Central memory CD8-positive, alpha-beta T cell (primary cell): ENCODE results near the gene TP53.

Source experiments
- ATAC-seq: fragments of 150-1000 bp; cut with Tn5 transposase; replicated peaks from 2 replicates; pipeline ENCODE4 v1.10.0; 2022; ENCODE audit warnings: mild to moderate bottlenecking, moderate FRiP score, moderate number of reproducible peaks; ENCODE audit not compliant: poor library complexity, severe bottlenecking; ENCODE audit errors: extremely low read depth
- DNase-seq, 2 donors: peaks; one replicate each; pipeline ENCODE4 v3.0.0; 2021; ENCODE audit warnings: low spot score in 2 of 2
- H3K27ac Mint-ChIP-seq: one replicate; pipeline ENCODE4 v1.8.0; 2022; ENCODE audit warnings: low read depth, mild to moderate bottlenecking, moderate library complexity, mixed read lengths
- H3K27me3 Mint-ChIP-seq: one replicate; pipeline ENCODE4 v1.8.0; 2022; ENCODE audit warnings: mixed read lengths
- H3K36me3 Mint-ChIP-seq: one replicate; pipeline ENCODE4 v1.8.0; 2022; ENCODE audit warnings: mild to moderate bottlenecking, moderate library complexity, mixed read lengths; ENCODE audit not compliant: insufficient read depth
- H3K4me1 Mint-ChIP-seq: one replicate; pipeline ENCODE4 v1.8.0; 2022; ENCODE audit warnings: mixed read lengths
- H3K4me3 Mint-ChIP-seq: one replicate; pipeline ENCODE4 v1.8.0; 2022; ENCODE audit warnings: mild to moderate bottlenecking, moderate library complexity, mixed read lengths
- H3K9me3 Mint-ChIP-seq: one replicate; pipeline ENCODE4 v1.8.0; 2022; ENCODE audit warnings: mixed read lengths

Gene TP53

DNA sequence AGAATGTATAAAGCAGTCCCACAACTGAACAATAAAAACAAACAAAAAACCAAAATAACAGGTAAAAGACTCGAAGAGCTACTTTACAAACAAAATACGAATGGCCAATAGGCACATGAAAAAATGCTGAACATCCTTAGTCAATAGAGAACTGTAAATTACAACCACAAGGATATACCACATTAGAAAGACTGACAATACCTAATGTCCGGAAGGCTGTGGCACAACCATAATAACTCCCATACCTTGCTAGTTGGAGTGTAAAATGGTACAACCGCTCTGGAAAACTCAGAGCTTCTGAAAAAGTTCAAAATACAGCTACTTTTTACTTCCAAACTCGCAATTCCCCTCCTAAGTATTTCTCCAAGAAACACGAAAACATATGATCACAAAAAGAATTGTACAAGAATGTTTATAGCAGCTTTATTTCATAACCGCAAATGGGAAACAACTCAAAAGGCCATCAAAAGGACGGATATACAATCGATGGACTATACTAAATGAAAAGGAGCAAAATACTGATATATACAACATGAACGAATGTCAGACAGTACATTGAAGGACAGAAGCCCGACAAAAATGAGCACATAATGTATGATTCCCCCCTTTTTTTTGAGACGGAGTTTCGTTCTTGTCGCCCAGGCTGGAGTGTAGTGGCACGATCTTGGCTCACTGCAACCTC lies 2.3 kb downstream of the TP53 start:
- DNase-seq: no peak
- no peaks in the 10 kb centered on the region for H3K9me3 Mint-ChIP-seq
- H3K27me3 Mint-ChIP-seq: no peaks in the 10 kb centered on the region
- peaks cover 43% of the 10 kb centered on the region for H3K36me3 Mint-ChIP-seq
- H3K4me1 Mint-ChIP-seq: peaks cover 53% of the 10 kb centered on the region
- ATAC-seq: no peak
- peak overlapping the region; percentile 100 for H3K27ac Mint-ChIP-seq
- peak overlapping the region; percentile 89 for H3K4me3 Mint-ChIP-seq

DNA sequence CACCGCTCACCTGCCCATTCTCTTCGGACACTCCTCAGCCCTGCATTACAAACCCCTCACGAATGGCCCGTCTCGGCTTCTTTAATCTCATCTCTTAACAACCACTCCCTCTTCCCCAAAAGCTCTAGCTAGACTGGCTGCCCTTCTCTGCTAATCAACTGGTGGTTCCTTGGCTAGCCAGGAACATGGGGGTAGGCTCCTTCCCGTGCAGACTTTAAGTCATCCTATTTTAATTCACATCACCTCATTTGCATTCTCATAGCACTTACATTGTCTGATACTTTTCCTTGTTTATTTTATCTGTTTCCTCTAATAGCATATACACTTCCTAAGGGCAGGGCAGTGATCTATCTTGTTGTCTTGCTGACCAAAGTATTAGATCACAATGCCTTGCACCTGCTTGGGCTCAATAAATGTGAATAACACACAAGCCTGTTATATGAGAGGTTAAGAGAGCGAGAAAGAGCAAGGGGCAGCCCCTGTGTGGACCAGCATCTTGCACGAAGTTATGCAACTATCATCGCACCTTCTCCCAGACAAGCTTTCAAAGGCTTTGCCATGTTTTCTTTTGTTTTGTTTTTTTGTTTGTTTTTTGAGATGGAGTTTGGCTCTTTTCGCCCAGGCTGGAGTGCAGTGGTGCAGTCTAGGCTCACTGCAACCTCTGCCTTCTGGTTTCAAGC lies 9.8 kb downstream of the TP53 start:
- no peak for ATAC-seq

DNA sequence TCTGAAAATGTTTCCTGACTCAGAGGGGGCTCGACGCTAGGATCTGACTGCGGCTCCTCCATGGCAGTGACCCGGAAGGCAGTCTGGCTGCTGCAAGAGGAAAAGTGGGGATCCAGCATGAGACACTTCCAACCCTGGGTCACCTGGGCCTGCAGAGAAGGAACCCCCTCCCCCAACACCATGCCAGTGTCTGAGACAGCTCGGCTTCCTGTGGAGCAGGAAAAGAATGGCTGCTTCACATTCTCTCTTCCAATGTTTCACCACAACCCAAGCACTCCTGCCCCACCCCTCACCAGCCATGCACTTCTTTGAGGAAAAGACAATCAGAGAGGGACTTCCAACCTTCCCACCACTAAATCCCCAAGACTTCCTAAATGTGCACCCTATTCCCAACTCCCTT lies 10.8 kb downstream of the TP53 start:
- ATAC-seq (no peak), DNase-seq (no peak)
- Mint-ChIP-seq H3K4me1 (peaks cover 8% of the 10 kb centered on the region), H3K36me3 (peaks cover 40% of the 10 kb centered on the region), H3K27ac (no peak overlapping the region), H3K4me3 (no peak overlapping the region), H3K27me3 (no peaks in the 10 kb centered on the region), H3K9me3 (peaks cover 8% of the 10 kb centered on the region)

More for the DNA sequence above, 9.8 kb downstream of the TP53 start:
- peaks cover 34% of the 10 kb centered on the region for H3K36me3 Mint-ChIP-seq
- no peak overlapping the region for H3K27ac Mint-ChIP-seq
- DNase-seq: no peak
- H3K4me1 Mint-ChIP-seq: peaks cover 10% of the 10 kb centered on the region
- H3K27me3 Mint-ChIP-seq: no peaks in the 10 kb centered on the region
- peaks cover 8% of the 10 kb centered on the region for H3K9me3 Mint-ChIP-seq
- H3K4me3 Mint-ChIP-seq: no peak overlapping the region

DNA sequence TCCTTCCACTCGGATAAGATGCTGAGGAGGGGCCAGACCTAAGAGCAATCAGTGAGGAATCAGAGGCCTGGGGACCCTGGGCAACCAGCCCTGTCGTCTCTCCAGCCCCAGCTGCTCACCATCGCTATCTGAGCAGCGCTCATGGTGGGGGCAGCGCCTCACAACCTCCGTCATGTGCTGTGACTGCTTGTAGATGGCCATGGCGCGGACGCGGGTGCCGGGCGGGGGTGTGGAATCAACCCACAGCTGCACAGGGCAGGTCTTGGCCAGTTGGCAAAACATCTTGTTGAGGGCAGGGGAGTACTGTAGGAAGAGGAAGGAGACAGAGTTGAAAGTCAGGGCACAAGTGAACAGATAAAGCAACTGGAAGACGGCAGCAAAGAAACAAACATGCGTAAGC lies 12.4 kb downstream of the TP53 start:
- Mint-ChIP-seq H3K9me3 (peaks cover 8% of the 10 kb centered on the region), H3K36me3 (peaks cover 47% of the 10 kb centered on the region), H3K4me3 (no peak overlapping the region), H3K27me3 (no peaks in the 10 kb centered on the region), H3K27ac (no peak overlapping the region), H3K4me1 (peaks cover 8% of the 10 kb centered on the region)
- ATAC-seq (no peak), DNase-seq (no peak)

DNA sequence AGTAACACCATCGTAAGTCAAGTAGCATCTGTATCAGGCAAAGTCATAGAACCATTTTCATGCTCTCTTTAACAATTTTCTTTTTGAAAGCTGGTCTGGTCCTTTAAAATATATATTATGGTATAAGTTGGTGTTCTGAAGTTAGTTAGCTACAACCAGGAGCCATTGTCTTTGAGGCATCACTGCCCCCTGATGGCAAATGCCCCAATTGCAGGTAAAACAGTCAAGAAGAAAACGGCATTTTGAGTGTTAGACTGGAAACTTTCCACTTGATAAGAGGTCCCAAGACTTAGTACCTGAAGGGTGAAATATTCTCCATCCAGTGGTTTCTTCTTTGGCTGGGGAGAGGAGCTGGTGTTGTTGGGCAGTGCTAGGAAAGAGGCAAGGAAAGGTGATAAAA lies 14.1 kb downstream of the TP53 start:
- no peak for ATAC-seq
- no peak for DNase-seq
- H3K27me3 Mint-ChIP-seq: no peaks in the 10 kb centered on the region
- peaks cover 49% of the 10 kb centered on the region for H3K36me3 Mint-ChIP-seq
- H3K9me3 Mint-ChIP-seq: peaks cover 8% of the 10 kb centered on the region
- H3K4me3 Mint-ChIP-seq: no peak overlapping the region
- peaks cover 8% of the 10 kb centered on the region for H3K4me1 Mint-ChIP-seq
- no peak overlapping the region for H3K27ac Mint-ChIP-seq

DNA sequence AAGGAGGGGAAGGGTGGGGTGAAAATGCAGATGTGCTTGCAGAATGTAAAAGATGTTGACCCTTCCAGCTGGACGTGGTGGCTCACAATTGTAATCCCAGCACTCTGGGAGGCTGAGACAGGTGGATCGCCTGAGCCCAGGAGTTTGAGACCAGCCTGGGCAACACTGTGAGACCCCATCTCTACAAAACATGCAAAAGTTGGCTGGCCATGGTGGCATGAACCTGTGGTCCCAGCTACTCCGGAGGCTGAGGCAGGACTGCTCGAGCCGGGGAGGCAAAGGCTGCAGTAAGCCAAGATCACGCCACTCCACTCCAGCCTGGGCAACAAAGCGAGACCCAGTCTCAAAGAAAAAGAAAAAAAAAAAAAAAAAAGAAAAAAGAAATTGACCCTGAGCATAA lies 18.8 kb downstream of the TP53 start:
- DNase-seq: no peak
- H3K36me3 Mint-ChIP-seq: peaks cover 49% of the 10 kb centered on the region
- ATAC-seq: no peak
- H3K27ac Mint-ChIP-seq: no peak overlapping the region
- peaks cover 2% of the 10 kb centered on the region for H3K9me3 Mint-ChIP-seq
- no peaks in the 10 kb centered on the region for H3K27me3 Mint-ChIP-seq
- H3K4me3 Mint-ChIP-seq: no peak overlapping the region
- H3K4me1 Mint-ChIP-seq: no peaks in the 10 kb centered on the region

DNA sequence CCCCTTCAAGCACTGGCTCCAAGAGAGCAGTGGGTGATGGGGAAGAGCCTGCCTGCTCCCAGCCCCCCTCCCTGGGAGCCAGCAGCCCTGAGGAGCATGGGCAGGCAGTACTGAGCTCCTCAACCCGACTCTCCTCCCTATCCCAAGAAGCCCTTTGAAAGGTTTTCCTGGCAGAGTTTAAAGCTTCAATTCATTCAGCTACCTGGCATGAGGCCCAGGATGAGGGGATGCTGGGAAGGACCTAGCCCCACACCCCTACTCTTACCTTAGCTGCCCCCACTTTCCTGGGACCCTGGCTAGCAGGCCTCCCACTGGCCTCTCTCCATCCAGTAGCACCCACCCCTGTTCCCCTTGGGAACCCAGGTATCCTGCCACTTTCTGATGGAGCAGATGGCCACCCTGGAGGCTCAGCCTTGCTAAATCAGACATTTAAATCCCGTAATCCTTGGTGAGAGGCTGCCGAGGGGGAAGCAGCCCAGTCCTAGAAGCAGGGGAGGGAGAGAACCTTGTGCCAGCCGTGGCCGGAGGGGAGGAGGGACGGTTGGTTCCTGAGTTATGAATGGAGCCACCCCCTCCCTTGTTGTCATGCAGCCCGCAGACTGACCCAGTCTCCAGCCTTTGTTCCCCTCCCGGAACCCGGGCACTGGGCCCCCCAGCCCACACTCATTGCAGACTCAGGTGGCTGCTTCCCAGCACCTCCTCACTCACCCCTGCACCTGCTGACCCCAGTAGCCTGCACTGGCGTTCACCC lies 19.5 kb downstream of the TP53 start:
- H3K4me1 Mint-ChIP-seq: no peaks in the 10 kb centered on the region
- ATAC-seq (no peak), DNase-seq (no peak)
- H3K4me3 Mint-ChIP-seq: no peak overlapping the region
- H3K27me3 Mint-ChIP-seq: no peaks in the 10 kb centered on the region
- H3K27ac Mint-ChIP-seq: no peak overlapping the region
- no peaks in the 10 kb centered on the region for H3K9me3 Mint-ChIP-seq
- H3K36me3 Mint-ChIP-seq: peaks cover 43% of the 10 kb centered on the region

DNA sequence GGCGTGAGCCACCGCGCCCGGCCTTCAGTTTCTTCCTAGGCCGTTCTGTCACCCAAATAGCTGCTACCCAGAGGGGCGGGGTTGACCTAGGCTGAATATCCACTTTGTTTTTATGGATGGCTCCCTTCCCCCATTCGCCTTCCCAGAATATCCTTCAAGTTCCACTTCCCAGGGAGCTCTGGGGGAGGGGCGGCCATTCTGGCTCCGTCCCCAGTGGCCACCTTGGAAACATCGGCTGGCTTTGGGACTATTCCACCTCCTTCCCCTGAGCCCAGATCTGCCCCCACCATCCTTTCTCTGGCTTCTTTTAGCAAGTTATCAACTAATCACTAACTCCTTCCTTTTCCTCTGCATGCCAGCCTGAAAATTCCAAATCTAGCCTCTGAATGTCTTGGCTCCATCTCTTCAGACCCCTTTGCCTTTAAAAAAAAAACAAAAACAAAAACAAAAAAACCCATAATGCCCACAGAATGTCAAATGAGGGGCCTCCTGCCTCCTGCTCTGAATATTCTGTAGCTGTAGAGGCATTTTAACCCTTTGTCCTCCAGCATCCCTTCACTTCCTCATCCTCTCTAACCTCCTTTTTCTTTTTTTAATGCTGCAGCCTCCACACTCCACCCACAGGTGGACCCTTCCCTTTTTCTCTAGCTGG lies 30.2 kb downstream of the TP53 start:
- H3K9me3 Mint-ChIP-seq: no peaks in the 10 kb centered on the region
- no peak overlapping the region for H3K4me3 Mint-ChIP-seq
- H3K36me3 Mint-ChIP-seq: peaks cover under 1% of the 10 kb centered on the region
- no peaks in the 10 kb centered on the region for H3K4me1 Mint-ChIP-seq
- no peak overlapping the region for H3K27ac Mint-ChIP-seq
- ATAC-seq: no peak
- H3K27me3 Mint-ChIP-seq: peaks cover 37% of the 10 kb centered on the region
- no peak for DNase-seq

DNA sequence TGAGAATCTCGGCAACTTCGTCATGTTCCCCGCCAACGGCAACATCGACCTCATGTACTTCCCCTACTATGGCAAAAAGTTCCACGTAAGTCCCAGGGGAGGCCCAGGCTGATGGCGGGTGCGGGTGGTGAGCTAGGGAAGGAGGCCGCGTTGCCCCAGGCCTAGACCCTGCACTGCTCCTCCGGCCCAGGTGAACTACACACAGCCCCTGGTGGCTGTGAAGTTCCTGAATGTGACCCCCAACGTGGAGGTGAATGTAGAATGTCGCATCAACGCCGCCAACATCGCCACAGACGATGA lies 31.8 kb downstream of the TP53 start:
- Mint-ChIP-seq H3K27ac (no peak overlapping the region), H3K4me1 (peaks cover 9% of the 10 kb centered on the region), H3K9me3 (no peaks in the 10 kb centered on the region), H3K27me3 (peaks cover 49% of the 10 kb centered on the region), H3K36me3 (peaks cover 3% of the 10 kb centered on the region), H3K4me3 (no peak overlapping the region)
- DNase-seq (no peak), ATAC-seq (no peak)

DNA sequence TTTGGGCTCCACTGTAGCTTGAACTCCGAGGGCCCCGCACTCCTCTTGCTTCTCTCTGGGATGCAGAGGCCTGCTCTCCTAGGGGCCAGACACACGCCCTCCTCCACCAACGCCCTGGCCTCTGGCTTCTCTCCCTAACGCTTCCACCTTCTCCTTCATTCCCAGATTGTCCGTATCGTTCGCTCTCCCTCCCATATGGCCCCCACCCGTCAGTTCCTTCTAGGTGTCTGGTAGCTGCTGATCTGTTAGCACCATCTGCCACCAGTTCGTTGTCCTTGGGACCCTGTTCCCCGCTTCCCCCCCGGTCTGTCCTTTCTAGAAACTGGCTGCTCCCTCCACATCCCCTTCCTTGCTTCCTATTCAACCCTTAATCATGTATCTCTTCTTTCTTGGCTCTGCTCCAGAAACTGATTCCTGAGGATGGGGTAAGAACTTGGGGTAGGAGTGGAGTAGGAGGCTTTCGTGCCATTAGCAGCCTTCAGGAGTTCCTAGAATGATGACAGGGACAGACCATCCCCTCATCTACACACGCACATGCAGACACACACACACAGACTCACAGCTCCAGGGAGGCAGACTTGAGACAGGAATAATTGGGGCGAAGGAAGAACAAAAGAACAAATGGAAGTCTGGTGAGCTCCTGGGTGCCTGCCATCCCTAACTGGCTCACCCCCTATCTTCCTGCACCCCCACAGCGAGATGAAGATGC lies 32.3 kb downstream of the TP53 start:
- Mint-ChIP-seq H3K27ac (no peak overlapping the region), H3K4me1 (peaks cover 15% of the 10 kb centered on the region), H3K4me3 (no peak overlapping the region), H3K36me3 (peaks cover 3% of the 10 kb centered on the region), H3K9me3 (no peaks in the 10 kb centered on the region), H3K27me3 (peaks cover 55% of the 10 kb centered on the region)
- ATAC-seq (no peak), DNase-seq (no peak)

DNA sequence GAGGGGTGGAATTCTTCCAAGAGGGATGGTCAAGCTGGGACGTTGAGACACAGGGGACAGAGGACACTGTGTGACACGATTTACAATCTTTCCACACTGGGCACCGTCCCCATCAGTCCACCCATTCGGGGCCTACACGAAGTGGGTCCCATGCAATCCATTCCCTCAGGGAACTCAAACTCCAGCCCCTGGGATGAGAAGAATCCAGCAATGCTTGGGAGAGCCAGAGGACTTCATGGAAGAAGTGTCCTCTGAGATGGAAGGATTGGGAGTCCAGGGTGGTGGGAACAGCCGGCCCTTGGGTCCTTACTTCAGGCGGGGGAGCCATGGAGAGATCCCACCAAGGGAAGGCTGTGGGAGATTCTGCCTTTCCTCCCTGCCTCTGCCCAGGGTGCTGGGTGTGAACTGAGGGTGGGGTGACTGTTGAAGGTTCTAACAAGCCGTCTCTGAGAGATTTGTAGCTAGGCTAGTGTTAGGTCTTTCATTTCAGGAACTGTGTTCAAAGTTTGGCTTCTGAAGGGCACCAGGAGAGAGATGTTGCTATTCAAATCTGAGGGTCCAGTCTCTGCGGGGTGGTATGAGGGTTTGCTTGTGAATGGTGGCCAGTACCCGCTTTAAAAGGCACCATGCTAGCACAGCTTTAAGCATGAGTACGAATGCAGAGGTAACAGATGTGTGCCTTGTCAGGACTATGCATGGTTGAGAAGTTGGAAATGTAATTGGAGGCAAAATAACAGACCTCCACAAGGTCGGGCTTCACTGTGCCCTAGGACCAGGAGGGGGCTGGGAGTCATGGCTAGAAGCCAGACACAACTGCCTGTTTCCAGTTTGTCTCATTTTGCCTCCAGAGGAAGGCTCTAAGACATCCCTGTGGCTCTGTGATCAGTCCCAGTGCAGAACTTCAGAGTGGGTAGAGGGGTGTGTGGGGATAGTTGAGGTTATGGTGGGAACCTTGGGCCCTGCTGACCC lies 34.6 kb downstream of the TP53 start:
- Mint-ChIP-seq H3K4me3 (peak overlapping the region; percentile 43), H3K36me3 (peaks cover 6% of the 10 kb centered on the region), H3K27me3 (peaks cover 71% of the 10 kb centered on the region), H3K9me3 (no peaks in the 10 kb centered on the region), H3K27ac (no peak overlapping the region), H3K4me1 (peaks cover 18% of the 10 kb centered on the region)
- no peak for ATAC-seq
- DNase-seq: no peak
